D721Med (cell line): ENCODE results near the gene GPX3.

ENCODE experiments used
- DNase-seq: peaks from one replicate; pipeline ENCODE4 v3.0.0; 2011; ENCODE audit warnings: low spot score; ENCODE audit not compliant: insufficient read length
- FAIRE-seq: peaks from 2 replicates; lab custom pipeline; 2011; peaks lifted over from hg19 to GRCh38; lab: Jason Lieb, UNC
- CTCF ChIP-seq: IDR thresholded peaks from 2 replicates; pipeline ENCODE4 v1.5.1; 2012; ENCODE audit warnings: mild to moderate bottlenecking, control low read depth; ENCODE audit not compliant: insufficient read depth; ENCODE audit errors: missing control alignments

The GPX3 gene

GRCh38 chr5:151026679-151027078 is 6.3 kb downstream of the GPX3 start:
- no peak for TF ChIP-seq CTCF
- FAIRE-seq = no peak
- DNase-seq = no peak

GRCh38 chr5:151027961-151028479 is 7.6 kb downstream of the GPX3 start:
- DNase-seq = no peak
- no peak for FAIRE-seq
- no peak for TF ChIP-seq CTCF

- no peak for FAIRE-seq
- no peak for TF ChIP-seq CTCF
- no peak for DNase-seq
Observed at GRCh38 chr5:151028717-151029116, 8.3 kb downstream of the GPX3 start.

- no peak for DNase-seq
- no peak for FAIRE-seq
- no peak for TF ChIP-seq CTCF
Observed at GRCh38 chr5:151029179-151030055, 9.0 kb downstream of the GPX3 start.

- DNase-seq (no peak), FAIRE-seq (no peak)
- TF ChIP-seq CTCF = no peak
Observed at GRCh38 chr5:151030056-151030336, 9.6 kb downstream of the GPX3 start.

GRCh38 chr5:151030379-151030778 is 10.0 kb downstream of the GPX3 start:
- no peak for TF ChIP-seq CTCF
- no peak for DNase-seq
- FAIRE-seq = no peak

- FAIRE-seq (no peak), DNase-seq (no peak)
- TF ChIP-seq CTCF = no peak
Observed at GRCh38 chr5:151031554-151031953, 11.2 kb downstream of the GPX3 start.
